Measurements from ENCODE around the gene SEPTIN5.

SEPTIN5 gene

DNA sequence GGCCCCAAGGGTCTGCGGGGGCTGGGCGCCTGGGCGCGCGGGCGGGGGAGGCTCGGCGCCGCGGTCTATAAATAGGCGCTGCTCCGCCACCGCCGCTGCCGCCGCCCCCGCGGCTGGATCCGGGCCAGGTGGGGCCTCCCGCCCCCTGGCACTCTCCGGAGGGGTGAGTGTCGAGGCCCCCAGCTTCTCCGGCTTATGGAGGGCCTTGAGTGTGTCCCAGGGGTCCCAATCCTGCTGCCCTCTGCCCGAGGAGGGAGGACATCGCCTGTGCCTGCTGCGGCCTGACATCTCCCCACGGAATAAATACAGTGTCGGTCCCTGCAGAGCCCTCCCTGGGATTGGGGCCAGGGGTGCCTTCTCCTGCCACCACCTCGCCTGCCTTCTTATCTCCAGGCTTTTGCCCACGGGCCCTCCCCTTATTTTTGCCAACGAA, 4.8 kb downstream of the SEPTIN5 start:
- no peaks in the 10 kb centered on the region for H3K79me2 ChIP-seq (ENCODE audit: insufficient read depth, low read length)
- H3K4me1 ChIP-seq (ENCODE audit: insufficient read depth, low read length, poor library complexity, severe bottlenecking) = peaks cover 10% of the 10 kb centered on the region
- no peaks in the 10 kb centered on the region for H3F3A ChIP-seq (ENCODE audit: low read depth)
- H2AFZ ChIP-seq (ENCODE audit: low read length) = no peak overlapping the region
- no peaks in the 10 kb centered on the region for H3K36me3 ChIP-seq (ENCODE audit: insufficient read depth, low read length)
- no peaks in the 10 kb centered on the region for H3K9me3 ChIP-seq (ENCODE audit: insufficient read depth, low read depth, low read length)
- TF ChIP-seq EZH2phosphoT487 (IDR thresholded peaks at IDR 0.05; ENCODE audit: borderline replicate concordance) = no peak
- TF ChIP-seq, protein P1, sequence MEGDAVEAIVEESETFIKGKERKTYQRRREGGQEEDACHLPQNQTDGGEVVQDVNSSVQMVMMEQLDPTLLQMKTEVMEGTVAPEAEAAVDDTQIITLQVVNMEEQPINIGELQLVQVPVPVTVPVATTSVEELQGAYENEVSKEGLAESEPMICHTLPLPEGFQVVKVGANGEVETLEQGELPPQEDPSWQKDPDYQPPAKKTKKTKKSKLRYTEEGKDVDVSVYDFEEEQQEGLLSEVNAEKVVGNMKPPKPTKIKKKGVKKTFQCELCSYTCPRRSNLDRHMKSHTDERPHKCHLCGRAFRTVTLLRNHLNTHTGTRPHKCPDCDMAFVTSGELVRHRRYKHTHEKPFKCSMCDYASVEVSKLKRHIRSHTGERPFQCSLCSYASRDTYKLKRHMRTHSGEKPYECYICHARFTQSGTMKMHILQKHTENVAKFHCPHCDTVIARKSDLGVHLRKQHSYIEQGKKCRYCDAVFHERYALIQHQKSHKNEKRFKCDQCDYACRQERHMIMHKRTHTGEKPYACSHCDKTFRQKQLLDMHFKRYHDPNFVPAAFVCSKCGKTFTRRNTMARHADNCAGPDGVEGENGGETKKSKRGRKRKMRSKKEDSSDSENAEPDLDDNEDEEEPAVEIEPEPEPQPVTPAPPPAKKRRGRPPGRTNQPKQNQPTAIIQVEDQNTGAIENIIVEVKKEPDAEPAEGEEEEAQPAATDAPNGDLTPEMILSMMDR (conservative IDR thresholded peaks at IDR 0.05; ENCODE audit: low read length) = no peak
- H3K27me3 ChIP-seq (ENCODE audit: insufficient read depth, low read length, poor library complexity, severe bottlenecking) = no peaks in the 10 kb centered on the region
- peak overlapping the region; percentile 90 for H3K4me2 ChIP-seq (ENCODE audit: low read depth, low read length, poor library complexity, severe bottlenecking)
- no peaks in the 10 kb centered on the region for H4K20me1 ChIP-seq (ENCODE audit: insufficient read depth, low read length, poor library complexity, severe bottlenecking)
- H3K9me2 ChIP-seq (replicated peaks; ENCODE audit: low read depth, low read length) = no peaks in the 10 kb centered on the region
- peak overlapping the region; percentile 79 for H3K4me3 ChIP-seq (ENCODE audit: low read length, poor library complexity, severe bottlenecking)
- no peak overlapping the region for H3K9ac ChIP-seq (ENCODE audit: low read depth, low read length, poor library complexity, severe bottlenecking)

DNA sequence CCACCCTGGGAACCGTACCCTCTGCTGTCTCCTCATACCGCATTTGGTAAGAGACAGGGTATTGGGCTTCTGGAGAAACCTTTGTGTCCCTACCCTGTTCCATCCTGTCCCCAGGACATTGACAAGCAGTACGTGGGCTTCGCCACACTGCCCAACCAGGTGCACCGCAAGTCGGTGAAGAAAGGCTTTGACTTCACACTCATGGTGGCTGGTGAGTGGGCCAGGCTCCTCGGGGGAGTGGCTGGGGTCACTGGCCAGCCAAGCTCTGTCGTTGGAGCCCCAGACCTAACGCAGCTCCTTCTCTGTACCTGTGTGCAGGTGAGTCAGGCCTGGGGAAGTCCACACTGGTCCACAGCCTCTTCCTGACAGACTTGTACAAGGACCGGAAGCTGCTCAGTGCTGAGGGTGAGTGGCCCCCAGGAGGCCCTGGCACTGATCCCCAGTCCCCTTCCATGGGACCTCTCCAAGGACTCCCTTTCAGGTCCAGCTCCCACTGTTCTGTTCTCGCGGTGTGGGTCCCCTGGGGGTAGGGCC, 5.3 kb downstream of the SEPTIN5 start:
- Histone ChIP-seq H3K9ac (ENCODE audit: low read depth, low read length, poor library complexity, severe bottlenecking) (no peak overlapping the region), H3K4me1 (ENCODE audit: insufficient read depth, low read length, poor library complexity, severe bottlenecking) (peaks cover 10% of the 10 kb centered on the region), H4K20me1 (ENCODE audit: insufficient read depth, low read length, poor library complexity, severe bottlenecking) (no peaks in the 10 kb centered on the region), H3K9me3 (ENCODE audit: insufficient read depth, low read depth, low read length) (no peaks in the 10 kb centered on the region), H3K27me3 (ENCODE audit: insufficient read depth, low read length, poor library complexity, severe bottlenecking) (no peaks in the 10 kb centered on the region), H2AFZ (ENCODE audit: low read length) (no peak overlapping the region), H3K4me2 (ENCODE audit: low read depth, low read length, poor library complexity, severe bottlenecking) (peak overlapping the region; percentile 90), H3K79me2 (ENCODE audit: insufficient read depth, low read length) (no peaks in the 10 kb centered on the region), H3K36me3 (ENCODE audit: insufficient read depth, low read length) (no peaks in the 10 kb centered on the region), H3K9me2 (replicated peaks; ENCODE audit: low read depth, low read length) (no peaks in the 10 kb centered on the region), H3F3A (ENCODE audit: low read depth) (no peaks in the 10 kb centered on the region), H3K4me3 (ENCODE audit: low read length, poor library complexity, severe bottlenecking) (peak overlapping the region; percentile 79)
- TF ChIP-seq, protein P1 (conservative IDR thresholded peaks at IDR 0.05; ENCODE audit: low read length) = no peak

GRCh38 chr22:19720150-19720827, 6.0 kb downstream of the SEPTIN5 start:
- TF ChIP-seq, protein P1 (conservative IDR thresholded peaks at IDR 0.05; ENCODE audit: low read length) = no peak
- no peak for TF ChIP-seq EZH2phosphoT487 (IDR thresholded peaks at IDR 0.05; ENCODE audit: borderline replicate concordance)
- H3K79me2 ChIP-seq (ENCODE audit: insufficient read depth, low read length) = no peaks in the 10 kb centered on the region
- H3K4me2 ChIP-seq (ENCODE audit: low read depth, low read length, poor library complexity, severe bottlenecking) = no peak overlapping the region
- no peaks in the 10 kb centered on the region for H3F3A ChIP-seq (ENCODE audit: low read depth)
- no peaks in the 10 kb centered on the region for H3K27me3 ChIP-seq (ENCODE audit: insufficient read depth, low read length, poor library complexity, severe bottlenecking)
- no peaks in the 10 kb centered on the region for H3K9me2 ChIP-seq (replicated peaks; ENCODE audit: low read depth, low read length)
- no peak overlapping the region for H2AFZ ChIP-seq (ENCODE audit: low read length)
- no peaks in the 10 kb centered on the region for H4K20me1 ChIP-seq (ENCODE audit: insufficient read depth, low read length, poor library complexity, severe bottlenecking)
- no peak overlapping the region for H3K4me3 ChIP-seq (ENCODE audit: low read length, poor library complexity, severe bottlenecking)
- no peak overlapping the region for H3K9ac ChIP-seq (ENCODE audit: low read depth, low read length, poor library complexity, severe bottlenecking)
- H3K4me1 ChIP-seq (ENCODE audit: insufficient read depth, low read length, poor library complexity, severe bottlenecking) = peaks cover 10% of the 10 kb centered on the region
- H3K36me3 ChIP-seq (ENCODE audit: insufficient read depth, low read length) = no peaks in the 10 kb centered on the region
- H3K9me3 ChIP-seq (ENCODE audit: insufficient read depth, low read depth, low read length) = no peaks in the 10 kb centered on the region
